K562 (cell line): ENCODE results near the gene NOSTRIN.

Source experiments
- MAFK ChIP-seq: IDR thresholded peaks from 2 replicates; pipeline ENCODE4 v1.6.1; 2011; ENCODE audit warnings: low read length, improper control_type of control experiment
- POLR3A ChIP-seq: IDR thresholded peaks from 2 replicates; pipeline ENCODE4 v1.6.1; 2011; ENCODE audit warnings: borderline replicate concordance, mild to moderate bottlenecking, moderate library complexity; ENCODE audit not compliant: insufficient read length, insufficient read depth; ENCODE audit errors: extremely low read depth
- ZNF449 ChIP-seq: fragments of 250-450 bp; sonication (Bioruptor Pico); IDR thresholded peaks from 2 replicates; pipeline ENCODE4 v1.8.0; 2022; ENCODE audit warnings: moderate library complexity, mild to moderate bottlenecking, inconsistent platforms

- TF ChIP-seq POLR3A, result no peak
- no peak for TF ChIP-seq ZNF449 (CRISPR knock-in tag)
- no peak for TF ChIP-seq MAFK
Observed at GRCh38 chr2:168819050-168819715, 16.7 kb downstream of the NOSTRIN start.
